22Rv1 (cell line): Measurements from ENCODE around the gene TRPV2.

Source experiments
- ZFX ChIP-seq: fragments of 450-650 bp; IDR thresholded peaks from 2 replicates; pipeline ENCODE4 v1.6.1; 2017; ENCODE audit warnings: antibody characterized with exemption, borderline replicate concordance
- TF ChIP-seq, protein P1 (sequence below): fragments of 450-650 bp; IDR thresholded peaks from 2 replicates; pipeline ENCODE4 v1.5.1; 2017; ENCODE audit warnings: mild to moderate bottlenecking

DNA sequence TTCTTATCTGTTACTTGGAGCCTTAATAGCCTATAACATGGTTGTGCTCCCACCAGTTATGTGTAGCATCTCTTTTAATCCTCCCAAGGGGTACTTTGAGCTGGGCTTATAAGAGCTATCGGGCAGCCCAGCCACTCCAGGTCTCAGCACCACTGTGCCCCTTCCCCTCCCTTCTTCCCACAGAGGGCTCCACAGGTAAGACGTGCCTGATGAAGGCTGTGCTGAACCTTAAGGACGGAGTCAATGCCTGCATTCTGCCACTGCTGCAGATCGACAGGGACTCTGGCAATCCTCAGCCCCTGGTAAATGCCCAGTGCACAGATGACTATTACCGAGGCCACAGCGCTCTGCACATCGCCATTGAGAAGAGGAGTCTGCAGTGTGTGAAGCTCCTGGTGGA lies 7.0 kb downstream of the TRPV2 start:
- TF ChIP-seq, protein P1, sequence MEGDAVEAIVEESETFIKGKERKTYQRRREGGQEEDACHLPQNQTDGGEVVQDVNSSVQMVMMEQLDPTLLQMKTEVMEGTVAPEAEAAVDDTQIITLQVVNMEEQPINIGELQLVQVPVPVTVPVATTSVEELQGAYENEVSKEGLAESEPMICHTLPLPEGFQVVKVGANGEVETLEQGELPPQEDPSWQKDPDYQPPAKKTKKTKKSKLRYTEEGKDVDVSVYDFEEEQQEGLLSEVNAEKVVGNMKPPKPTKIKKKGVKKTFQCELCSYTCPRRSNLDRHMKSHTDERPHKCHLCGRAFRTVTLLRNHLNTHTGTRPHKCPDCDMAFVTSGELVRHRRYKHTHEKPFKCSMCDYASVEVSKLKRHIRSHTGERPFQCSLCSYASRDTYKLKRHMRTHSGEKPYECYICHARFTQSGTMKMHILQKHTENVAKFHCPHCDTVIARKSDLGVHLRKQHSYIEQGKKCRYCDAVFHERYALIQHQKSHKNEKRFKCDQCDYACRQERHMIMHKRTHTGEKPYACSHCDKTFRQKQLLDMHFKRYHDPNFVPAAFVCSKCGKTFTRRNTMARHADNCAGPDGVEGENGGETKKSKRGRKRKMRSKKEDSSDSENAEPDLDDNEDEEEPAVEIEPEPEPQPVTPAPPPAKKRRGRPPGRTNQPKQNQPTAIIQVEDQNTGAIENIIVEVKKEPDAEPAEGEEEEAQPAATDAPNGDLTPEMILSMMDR, result no peak
- TF ChIP-seq ZFX, result no peak
